Measurements from ENCODE around the gene NHLH1. TPM values are rescaled to one million over a fixed set of nuclear protein-coding genes. Genes with fewer than 3 reads are reported as not detected.

Gene NHLH1
- total RNA-seq, 1 donor from 2014 or later: 0.71 TPM

DNA sequence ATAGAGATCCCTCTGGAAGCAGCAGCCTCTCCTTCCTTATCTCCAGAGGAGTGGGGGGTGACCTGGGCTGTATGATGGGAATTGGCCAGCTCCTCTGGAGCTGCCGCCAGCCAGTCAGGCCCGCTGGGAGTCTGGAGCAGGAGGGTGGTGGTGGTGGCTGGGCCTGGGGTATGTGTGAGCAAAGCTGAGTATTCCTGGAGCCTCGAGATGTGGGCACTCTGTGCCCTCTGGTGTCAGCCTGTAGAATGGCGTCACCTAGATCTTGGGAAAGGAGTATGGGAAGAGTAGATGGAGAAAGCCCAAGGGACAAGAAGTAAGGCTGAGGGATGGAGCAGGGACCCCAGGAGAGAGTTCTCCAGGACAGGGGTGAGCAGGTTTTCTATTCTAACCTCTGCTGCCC, 49.5 kb downstream of the NHLH1 start:
- intact Hi-C loops (cut with micrococcal nuclease): no loop called here
- Mint-ChIP-seq H3K27me3 (no peaks in the 10 kb centered on the region), H3K27ac (no peak overlapping the region), H3K4me3 (no peak overlapping the region), H3K4me1 (no peaks in the 10 kb centered on the region), H3K9me3 (no peaks in the 10 kb centered on the region), H3K36me3 (ENCODE audit: low read depth) (peaks cover 2% of the 10 kb centered on the region)
- TF ChIP-seq, protein P1, sequence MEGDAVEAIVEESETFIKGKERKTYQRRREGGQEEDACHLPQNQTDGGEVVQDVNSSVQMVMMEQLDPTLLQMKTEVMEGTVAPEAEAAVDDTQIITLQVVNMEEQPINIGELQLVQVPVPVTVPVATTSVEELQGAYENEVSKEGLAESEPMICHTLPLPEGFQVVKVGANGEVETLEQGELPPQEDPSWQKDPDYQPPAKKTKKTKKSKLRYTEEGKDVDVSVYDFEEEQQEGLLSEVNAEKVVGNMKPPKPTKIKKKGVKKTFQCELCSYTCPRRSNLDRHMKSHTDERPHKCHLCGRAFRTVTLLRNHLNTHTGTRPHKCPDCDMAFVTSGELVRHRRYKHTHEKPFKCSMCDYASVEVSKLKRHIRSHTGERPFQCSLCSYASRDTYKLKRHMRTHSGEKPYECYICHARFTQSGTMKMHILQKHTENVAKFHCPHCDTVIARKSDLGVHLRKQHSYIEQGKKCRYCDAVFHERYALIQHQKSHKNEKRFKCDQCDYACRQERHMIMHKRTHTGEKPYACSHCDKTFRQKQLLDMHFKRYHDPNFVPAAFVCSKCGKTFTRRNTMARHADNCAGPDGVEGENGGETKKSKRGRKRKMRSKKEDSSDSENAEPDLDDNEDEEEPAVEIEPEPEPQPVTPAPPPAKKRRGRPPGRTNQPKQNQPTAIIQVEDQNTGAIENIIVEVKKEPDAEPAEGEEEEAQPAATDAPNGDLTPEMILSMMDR (IDR thresholded peaks at IDR 0.05): no peak
- ChIA-PET CTCF (interaction anchor here (1.0 to 1.4 kb wide), 3 partner anchors 39 to 223 kb away, joined by 3 to 4 read pairs (median 3); no protein-coding TSS in a partner anchor), POLR2A (no interaction called here)
- no peak for DNase-seq
- ATAC-seq (ENCODE audit: low read depth): peak; percentile 37

DNA sequence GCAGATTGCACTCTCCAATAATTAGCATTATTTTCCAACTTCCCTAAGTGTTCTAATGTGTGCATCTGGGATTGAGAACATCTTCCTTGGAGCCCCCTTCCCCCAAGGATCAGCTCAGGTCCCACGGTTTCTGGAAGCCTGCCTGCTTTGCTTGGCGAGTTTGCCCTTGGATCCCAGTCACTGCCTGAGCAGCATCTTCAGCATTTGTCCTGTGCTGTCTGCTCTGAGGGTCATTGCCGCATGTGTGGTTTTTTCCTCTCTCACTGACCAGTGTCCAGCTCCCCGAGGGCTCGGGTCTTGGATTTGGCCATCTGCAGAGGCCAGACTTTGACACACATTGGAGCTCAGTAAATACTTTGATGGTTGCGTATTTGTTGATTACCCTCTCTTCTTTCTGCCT, 51.6 kb downstream of the NHLH1 start:
- Mint-ChIP-seq H3K4me1 (no peaks in the 10 kb centered on the region), H3K4me3 (no peak overlapping the region), H3K36me3 (ENCODE audit: low read depth) (peaks cover 2% of the 10 kb centered on the region), H3K27ac (no peak overlapping the region), H3K27me3 (no peaks in the 10 kb centered on the region), H3K9me3 (no peaks in the 10 kb centered on the region)
- TF ChIP-seq, protein P1 (IDR thresholded peaks at IDR 0.05): no peak
- POLR2A ChIA-PET: no interaction called here
- intact Hi-C loops (cut with micrococcal nuclease): no loop called here
- DNase-seq: no peak
- no peak for ATAC-seq (ENCODE audit: low read depth)
- CTCF ChIA-PET: no interaction called here

DNA sequence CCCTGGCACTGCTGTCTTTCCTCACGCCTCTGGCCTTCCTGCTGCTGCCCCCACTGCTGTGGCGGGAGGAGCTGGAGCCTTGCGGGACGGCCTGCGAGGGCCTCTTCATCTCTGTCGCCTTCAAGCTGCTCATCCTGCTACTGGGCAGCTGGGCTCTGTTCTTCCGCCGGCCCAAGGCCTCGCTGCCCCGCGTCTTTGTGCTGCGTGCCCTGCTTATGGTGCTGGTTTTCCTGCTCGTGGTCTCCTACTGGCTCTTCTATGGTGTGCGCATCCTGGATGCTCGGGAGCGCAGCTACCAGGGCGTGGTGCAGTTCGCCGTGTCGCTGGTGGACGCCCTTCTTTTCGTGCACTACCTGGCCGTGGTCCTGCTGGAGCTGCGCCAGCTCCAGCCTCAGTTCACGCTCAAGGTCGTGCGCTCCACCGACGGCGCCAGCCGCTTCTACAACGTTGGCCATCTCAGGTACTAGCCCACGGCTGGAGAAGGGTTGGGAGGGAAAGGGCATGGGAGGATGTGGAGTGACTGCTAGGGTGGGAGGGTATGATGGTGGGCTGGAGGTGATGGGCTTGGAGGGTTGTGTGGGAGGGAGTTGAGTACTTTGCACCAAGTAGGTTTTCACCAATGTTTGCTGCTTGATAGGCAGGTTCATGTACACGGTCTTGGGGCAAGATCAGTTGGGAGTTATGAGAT, 52.4 kb downstream of the NHLH1 start:
- no peaks in the 10 kb centered on the region for H3K4me1 Mint-ChIP-seq
- no peak for ATAC-seq (ENCODE audit: low read depth)
- ChIA-PET POLR2A (interaction anchor here (0.7 kb wide), 1 partner anchor 11 kb away, joined by 4 read pairs; no protein-coding TSS in a partner anchor), CTCF (no interaction called here)
- H3K9me3 Mint-ChIP-seq: no peaks in the 10 kb centered on the region
- intact Hi-C loops (cut with micrococcal nuclease): no loop called here
- TF ChIP-seq, protein P1 (IDR thresholded peaks at IDR 0.05): no peak
- no peak overlapping the region for H3K4me3 Mint-ChIP-seq
- no peak overlapping the region for H3K27ac Mint-ChIP-seq
- H3K36me3 Mint-ChIP-seq (ENCODE audit: low read depth): peaks cover 5% of the 10 kb centered on the region
- H3K27me3 Mint-ChIP-seq: no peaks in the 10 kb centered on the region
- peak; percentile 4 for DNase-seq

DNA sequence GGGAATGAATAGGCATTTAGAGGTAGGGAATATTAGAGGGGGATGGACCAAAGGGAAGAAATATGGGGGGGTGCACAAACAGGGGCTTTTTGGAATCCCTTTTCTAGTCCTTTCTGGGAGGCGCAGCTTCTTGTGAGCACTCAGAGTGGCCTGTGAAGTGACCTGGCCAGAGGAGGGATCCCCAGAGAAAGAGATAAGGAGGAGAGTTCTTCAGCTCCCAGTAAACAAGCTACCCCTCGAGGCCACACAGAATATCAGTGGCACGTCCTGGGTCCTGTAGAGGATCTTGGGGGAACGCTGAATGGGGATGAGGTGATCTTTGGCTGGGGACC, 52.9 kb downstream of the NHLH1 start:
- Mint-ChIP-seq H3K36me3 (ENCODE audit: low read depth) (peaks cover 8% of the 10 kb centered on the region), H3K4me1 (no peaks in the 10 kb centered on the region), H3K9me3 (no peaks in the 10 kb centered on the region), H3K4me3 (no peak overlapping the region), H3K27me3 (no peaks in the 10 kb centered on the region), H3K27ac (no peak overlapping the region)
- intact Hi-C loops (cut with micrococcal nuclease): no loop called here
- ChIA-PET CTCF (no interaction called here), POLR2A (interaction anchor here (0.7 kb wide), 1 partner anchor 11 kb away, joined by 4 read pairs; no protein-coding TSS in a partner anchor)
- TF ChIP-seq, protein P1 (IDR thresholded peaks at IDR 0.05): no peak
- ATAC-seq (ENCODE audit: low read depth): no peak
- DNase-seq: no peak

DNA sequence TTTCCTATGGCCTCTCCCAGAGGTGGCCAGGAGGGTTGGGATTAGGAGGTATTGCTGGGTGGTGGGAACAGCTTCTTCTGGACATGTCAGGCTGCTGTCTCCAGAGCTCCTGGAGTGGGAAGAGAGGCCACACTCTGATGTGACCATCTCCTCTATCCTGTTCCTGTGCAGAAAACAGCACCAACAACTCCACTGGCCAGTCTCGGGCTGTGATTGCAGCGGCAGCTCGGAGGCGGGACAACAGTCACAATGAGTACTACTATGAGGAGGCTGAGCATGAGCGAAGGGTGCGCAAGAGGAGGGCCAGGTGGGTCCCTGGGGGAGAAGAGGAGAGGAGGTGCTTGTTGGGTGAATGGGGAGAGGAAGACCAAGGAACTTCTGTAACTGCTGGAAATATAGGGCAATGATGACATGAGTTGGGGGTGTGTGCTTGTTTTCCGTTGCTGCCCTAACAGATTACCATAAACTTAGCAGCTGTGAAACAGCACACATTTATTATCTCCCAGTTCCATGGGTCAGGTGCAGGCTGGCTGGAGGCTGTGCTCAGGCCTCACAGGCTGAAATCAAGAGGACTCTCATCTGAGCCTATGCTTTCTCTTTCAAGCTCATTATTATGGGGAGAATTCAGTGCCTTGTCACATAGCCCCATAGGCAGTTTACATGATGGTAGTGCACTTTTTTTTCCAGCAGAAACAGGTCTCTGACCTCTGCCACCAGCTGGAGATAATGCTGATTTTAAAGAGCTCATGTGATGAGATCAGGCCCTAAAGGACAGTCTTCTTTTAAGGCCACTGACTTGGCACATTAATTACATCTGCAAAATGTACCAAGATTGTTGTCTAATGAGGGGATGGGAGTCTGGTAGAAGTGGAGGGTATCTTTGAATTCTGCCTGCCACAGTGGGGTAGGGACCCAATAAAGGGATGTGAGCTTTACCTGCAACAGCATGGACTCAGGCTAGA, 54.3 kb downstream of the NHLH1 start:
- TF ChIP-seq, protein P1 (IDR thresholded peaks at IDR 0.05): no peak
- POLR2A ChIA-PET: no interaction called here
- H3K4me3 Mint-ChIP-seq: no peak overlapping the region
- H3K4me1 Mint-ChIP-seq: no peaks in the 10 kb centered on the region
- CTCF ChIA-PET: interaction anchor here (0.9 kb wide), 1 partner anchor 186 kb away, joined by 3 read pairs; no protein-coding TSS in a partner anchor
- no peaks in the 10 kb centered on the region for H3K27me3 Mint-ChIP-seq
- no peak overlapping the region for H3K27ac Mint-ChIP-seq
- ATAC-seq (ENCODE audit: low read depth) (no peak), DNase-seq (no peak)
- intact Hi-C loops (cut with micrococcal nuclease): no loop called here
- H3K9me3 Mint-ChIP-seq: no peaks in the 10 kb centered on the region
- peaks cover 13% of the 10 kb centered on the region for H3K36me3 Mint-ChIP-seq (ENCODE audit: low read depth)

Measured in activated B cell treated with CpG ODN at 0.5 μM for 24 hours (primary cell).